Keratinocyte (primary cell): ENCODE results near the gene CYTIP. TPM values are rescaled to one million over a fixed set of nuclear protein-coding genes. Genes with fewer than 3 reads are reported as not detected.

Source experiments
- DNase-seq: peaks from one replicate; pipeline ENCODE4 v3.0.0-alpha.2; 2011; ENCODE audit warnings: low read depth, missing footprints, low spot score
- FAIRE-seq: peaks from 2 replicates; lab custom pipeline; 2011; peaks lifted over from hg19 to GRCh38; lab: Jason Lieb, UNC
- H2AFZ ChIP-seq: 2 replicates; pipeline ENCODE4 v1.6.0; 2012; ENCODE audit warnings: low read length, control low read depth, inconsistent platforms; ENCODE audit not compliant: control insufficient read depth
- H3K27ac ChIP-seq: 2 replicates; pipeline ENCODE4 v1.5.1; 2011; ENCODE audit warnings: low read length; ENCODE audit not compliant: control insufficient read depth, insufficient read depth
- H3K27me3 ChIP-seq: 3 replicates; pipeline ENCODE4 v1.6.0; 2011; ENCODE audit warnings: low read length; ENCODE audit not compliant: control insufficient read depth, insufficient read depth; ENCODE audit errors: extremely low read depth
- H3K36me3 ChIP-seq, 2 experiments: 2 replicates in 1 of 2; 3 replicates in 1 of 2; pipeline ENCODE4 v1.5.1; 2011; ENCODE audit warnings: low read length in 2 of 2, mild to moderate bottlenecking in 1 of 2; ENCODE audit not compliant: control insufficient read depth in 2 of 2, insufficient read depth in 2 of 2; ENCODE audit errors: extremely low read depth in 1 of 2
- H3K4me1 ChIP-seq: 3 replicates; pipeline ENCODE4 v1.5.1; 2011; ENCODE audit warnings: low read length; ENCODE audit not compliant: control insufficient read depth, insufficient read depth; ENCODE audit errors: extremely low read depth
- H3K4me2 ChIP-seq: 3 replicates; pipeline ENCODE4 v1.6.0; 2011; ENCODE audit warnings: low read depth, low read length; ENCODE audit not compliant: control insufficient read depth, insufficient read depth; ENCODE audit errors: extremely low read depth
- H3K4me3 ChIP-seq, 3 experiments: fragments of 200-600 bp in 1 of 3; sonication (generic) in 1 of 3; 2 replicates in 2 of 3; 3 replicates in 1 of 3; pipeline ENCODE4 v1.5.1; 2011 to 2016; ENCODE audit warnings: low read length in 3 of 3, mild to moderate bottlenecking in 3 of 3, control low read depth in 2 of 3, inconsistent platforms in 1 of 3, low read depth in 1 of 3, mixed read lengths in 1 of 3, mixed run types in 1 of 3, moderate library complexity in 1 of 3; ENCODE audit not compliant: control insufficient read depth in 2 of 3, insufficient read depth in 2 of 3; ENCODE audit errors: extremely low read depth in 1 of 3
- H3K79me2 ChIP-seq: 2 replicates; pipeline ENCODE4 v1.6.0; 2012; ENCODE audit warnings: low read length; ENCODE audit not compliant: control insufficient read depth, insufficient read depth
- H3K9ac ChIP-seq: 3 replicates; pipeline ENCODE4 v1.6.0; 2011; ENCODE audit warnings: low read length; ENCODE audit not compliant: control insufficient read depth, insufficient read depth; ENCODE audit errors: extremely low read depth
- H3K9me1 ChIP-seq: 3 replicates; pipeline ENCODE4 v1.6.0; 2011; ENCODE audit warnings: low read length; ENCODE audit not compliant: control insufficient read depth, insufficient read depth; ENCODE audit errors: extremely low read depth
- H3K9me3 ChIP-seq: 2 replicates; pipeline ENCODE4 v1.5.1; 2012; ENCODE audit warnings: low read depth, low read length; ENCODE audit not compliant: control insufficient read depth
- H4K20me1 ChIP-seq: 3 replicates; pipeline ENCODE4 v1.6.0; 2011; ENCODE audit warnings: low read length; ENCODE audit not compliant: control insufficient read depth, insufficient read depth; ENCODE audit errors: extremely low read depth
- CTCF ChIP-seq, 3 experiments: IDR thresholded peaks in 1 of 3; conservative IDR thresholded peaks in 1 of 3; optimal IDR thresholded peaks in 1 of 3; 2 replicates in 2 of 3; 3 replicates in 1 of 3; pipeline versions ENCODE3 to v1.5.1; 2011; ENCODE audit warnings: low read length in 3 of 3, mild to moderate bottlenecking in 3 of 3, moderate library complexity in 2 of 3, control low read depth in 1 of 3, inconsistent platforms in 1 of 3; ENCODE audit not compliant: insufficient read depth in 2 of 3; ENCODE audit errors: extremely low read depth in 1 of 3
- EZH2 ChIP-seq: IDR thresholded peaks from one replicate; pipeline ENCODE4 v1.6.1; 2012; ENCODE audit warnings: inconsistent platforms, mild to moderate bottlenecking, low read length, moderate library complexity
- dilution Hi-C: fragments of 300-500 bp; cut with MboI; formaldehyde crosslinking; loops from one replicate; pipeline ENCODE4 v1.7.0; 2020; ENCODE audit warnings: low sequenced_read_pairs; ENCODE audit not compliant: extremely low pct_ligation_motif_present
- polyA plus RNA-seq, 5 experiments: library from polyadenylated mRNA; depleted of rRNA in 3 of 5; stranded (reverse) in 3 of 5; stranded (forward) in 1 of 5; unstranded in 1 of 5; fragments of >200 nt; gene quantifications; 1 replicate in 1 of 5; 2 replicates in 3 of 5; 3 replicates in 1 of 5; pipeline versions ENCODE4 v1.2.1 to v1.2.3, GENCODE V29; 2011 to 2012; ENCODE audit warnings: missing spikeins in 2 of 5, low read depth in 1 of 5, low replicate concordance in 1 of 5

CYTIP gene
- polyA plus RNA-seq, 1 donor (not counting 4 experiments of a cell fraction or from before 2014, with no cell fraction given): 0.21 TPM

GRCh38 chr2:157367704-157368103 lies 76.2 kb downstream of the CYTIP start:
- dilution Hi-C loops: no loop called here
- Histone ChIP-seq H3K36me3 (no peaks in the 10 kb centered on the region), H3K9me1 (no peaks in the 10 kb centered on the region), H3K9me3 (no peaks in the 10 kb centered on the region), H4K20me1 (no peaks in the 10 kb centered on the region), H3K4me3 (no peak overlapping the region), H3K9ac (no peak overlapping the region), H3K27me3 (no peaks in the 10 kb centered on the region), H3K27ac (no peak overlapping the region), H3K4me1 (no peaks in the 10 kb centered on the region), H3K79me2 (no peaks in the 10 kb centered on the region), H3K4me2 (no peak overlapping the region), H2AFZ (no peak overlapping the region)
- FAIRE-seq: no peak
- DNase-seq: no peak
- no peak for TF ChIP-seq CTCF (optimal IDR thresholded peaks at IDR 0.05 in 1 of 3, IDR thresholded peaks at IDR 0.05 in 1 of 3, conservative IDR thresholded peaks at IDR 0.05 in 1 of 3; ENCODE audit: extremely low read depth in 1 of 3, insufficient read depth in 2 of 3, low read length in 3 of 3)
- no peak for TF ChIP-seq EZH2

Other genes with a start within 250 kb of the CYTIP start
- gene GALNT5, start 186.4 kb downstream of the CYTIP start, polyA plus RNA-seq: 6.8 to 10.9 TPM (median 8.3 TPM) in 3 replicates
- not detected in 3 replicates for gene ERMN, start 118.3 kb downstream of the CYTIP start, polyA plus RNA-seq
- 0.03 to 0.54 TPM (median 0.20 TPM) in 3 replicates for gene ACVR1C, start 184.8 kb upstream of the CYTIP start, polyA plus RNA-seq